ENCODE data around the gene FOXN3.
"Not testable (repeated sequence)": the region's sequence is repeated elsewhere in the genome, so short reads cannot be mapped to it uniquely, and the experiment has no call there.

The FOXN3 gene

DNA sequence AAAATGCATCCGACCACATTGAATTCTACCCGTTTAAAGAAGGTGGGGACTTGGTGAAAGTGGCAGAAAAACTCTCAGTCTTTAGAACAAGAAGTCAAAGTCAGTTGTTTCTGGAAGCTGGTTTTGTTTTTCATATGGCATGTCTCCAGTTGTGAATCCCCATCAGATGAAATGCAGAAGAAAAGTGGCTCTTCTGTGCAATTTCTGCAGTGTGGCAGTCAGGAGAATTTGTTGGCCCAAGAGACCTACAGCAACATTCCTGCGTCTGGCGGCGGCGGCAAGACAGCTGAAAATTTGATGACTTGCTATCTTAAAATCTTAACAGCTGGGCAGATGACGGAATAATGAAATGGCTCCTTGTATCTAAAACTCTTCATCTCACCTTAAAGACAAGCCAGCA is 201.5 kb downstream of the FOXN3 start:
- peak; percentile 54 for DNase-seq

DNA sequence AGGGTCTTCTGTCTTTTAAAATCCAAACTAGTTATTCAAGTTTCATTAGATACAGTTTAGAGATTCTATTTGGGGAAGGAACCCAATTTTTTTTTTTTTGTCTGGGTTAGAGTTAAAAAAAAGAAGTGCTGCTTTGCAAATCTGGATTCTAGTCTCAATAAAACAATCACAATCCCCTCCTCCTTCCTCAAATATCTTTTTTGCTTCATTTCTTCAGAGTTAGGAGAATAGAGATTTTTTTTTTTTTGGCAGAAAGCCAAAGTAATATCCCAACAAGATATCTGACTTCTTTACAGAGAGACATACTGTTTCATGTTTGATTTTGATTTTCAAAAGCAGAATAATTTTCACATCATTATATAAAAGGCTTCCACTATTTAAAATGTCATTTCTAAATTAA is 201.9 kb downstream of the FOXN3 start:
- DNase-seq: no peak

- DNase-seq: peak; percentile 58
Measured at GRCh38 chr14:89214221-89214965, 202.6 kb downstream of the FOXN3 start.

DNA sequence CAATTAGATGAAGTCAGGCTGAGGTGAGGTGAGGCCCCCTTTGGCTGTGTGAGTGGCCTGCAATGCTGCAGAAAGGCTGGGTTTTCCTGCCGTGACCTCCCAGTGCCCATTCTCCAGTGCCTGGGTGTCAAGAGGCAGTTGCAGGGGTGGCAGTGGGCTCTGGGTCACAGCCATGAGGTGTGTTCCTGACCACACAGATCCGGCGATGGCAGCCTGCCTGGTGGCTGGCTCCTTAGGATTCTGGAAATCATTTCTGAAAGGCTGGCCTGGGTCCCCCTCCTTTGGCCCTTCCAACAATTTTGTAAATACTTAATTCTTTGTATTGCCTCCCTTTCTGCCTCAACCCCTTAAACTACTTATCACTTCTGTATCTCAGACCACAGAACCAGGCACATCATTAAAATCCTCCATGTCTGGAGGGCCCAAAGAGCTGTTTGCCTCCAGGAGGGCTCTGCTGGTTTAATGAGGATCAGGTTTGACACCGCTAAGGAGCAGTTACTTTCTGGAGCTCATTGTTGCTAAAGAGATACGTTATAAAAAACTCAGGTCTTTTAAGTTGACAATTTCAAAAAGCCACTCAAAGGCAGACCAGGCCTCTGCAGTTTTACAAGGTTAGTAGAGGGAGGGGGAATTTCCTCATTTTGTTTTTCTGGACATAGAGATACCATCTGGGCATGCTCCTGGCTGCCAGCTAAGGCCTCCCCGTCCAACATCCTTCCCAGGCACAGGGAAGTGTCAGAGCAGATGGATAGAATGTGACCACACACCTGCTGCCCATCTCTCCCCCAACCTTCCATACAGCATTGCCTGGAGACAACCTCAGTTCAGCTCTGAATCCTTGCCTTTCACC is 204.4 kb downstream of the FOXN3 start:
- DNase-seq: no peak

GRCh38 chr14:89209558-89209957 is 207.5 kb downstream of the FOXN3 start:
- DNase-seq: no peak

DNA sequence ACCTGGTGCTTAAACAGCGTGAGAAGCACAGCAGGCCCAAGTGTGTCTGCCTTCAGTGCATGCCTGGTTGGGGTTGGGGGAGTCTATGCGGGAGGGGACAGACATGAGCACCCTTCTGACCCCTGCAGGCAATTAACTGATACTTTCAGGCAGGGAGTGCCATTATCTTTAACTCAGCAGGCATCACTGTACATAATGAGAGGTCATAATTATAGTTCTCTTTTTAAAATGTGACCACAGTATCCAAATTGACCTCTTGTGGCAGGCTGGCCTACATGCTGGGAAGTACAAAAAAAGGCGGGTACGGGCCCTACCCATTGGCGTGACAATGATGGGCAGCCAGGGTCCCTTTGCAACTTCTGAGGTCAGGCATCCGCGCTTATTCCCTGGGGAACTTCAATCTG is 209.1 kb downstream of the FOXN3 start:
- peak; percentile 60 for DNase-seq

- DNase-seq: peak; percentile 84
Measured at GRCh38 chr14:89206389-89207031, 210.5 kb downstream of the FOXN3 start.

GRCh38 chr14:89205137-89205740 is 211.8 kb downstream of the FOXN3 start:
- DNase-seq: no peak

DNA sequence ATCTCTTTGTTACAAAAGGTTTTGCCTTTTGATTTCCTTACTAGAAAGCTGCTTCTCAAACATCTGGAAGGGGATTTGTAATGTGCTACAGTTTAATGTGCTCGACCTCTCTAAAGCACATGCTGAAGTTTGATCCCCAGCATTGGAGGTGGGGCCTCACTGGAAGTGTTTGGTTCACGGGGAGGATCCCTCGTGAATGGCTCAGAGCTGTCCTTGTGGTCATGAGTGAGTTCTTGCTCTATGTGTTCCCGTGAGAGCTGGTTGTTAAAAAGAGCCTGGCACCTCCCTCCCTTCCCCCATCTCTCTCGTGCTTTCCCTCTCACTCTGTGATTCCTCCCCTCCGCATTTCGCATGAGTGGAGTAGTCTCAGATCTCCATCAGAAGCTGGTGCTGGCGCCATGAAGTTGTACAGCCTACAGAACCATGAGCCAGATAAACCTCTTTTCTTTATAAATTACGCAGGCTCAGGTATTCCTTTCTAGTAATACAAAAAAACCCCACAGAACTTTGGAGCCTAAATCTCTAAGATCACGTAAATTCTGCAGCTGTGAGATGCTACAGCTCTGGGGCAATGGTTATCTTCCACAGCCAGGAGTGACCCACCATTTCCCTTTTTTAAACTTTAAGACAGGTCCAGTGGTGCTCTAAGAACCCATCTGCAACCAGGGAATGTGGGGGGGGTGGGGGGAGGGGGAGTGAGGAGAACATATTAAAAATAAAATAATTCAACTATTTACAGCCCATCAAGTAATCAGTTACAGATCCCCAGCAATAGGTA is 214.4 kb downstream of the FOXN3 start:
- DNase-seq: no peak

DNA sequence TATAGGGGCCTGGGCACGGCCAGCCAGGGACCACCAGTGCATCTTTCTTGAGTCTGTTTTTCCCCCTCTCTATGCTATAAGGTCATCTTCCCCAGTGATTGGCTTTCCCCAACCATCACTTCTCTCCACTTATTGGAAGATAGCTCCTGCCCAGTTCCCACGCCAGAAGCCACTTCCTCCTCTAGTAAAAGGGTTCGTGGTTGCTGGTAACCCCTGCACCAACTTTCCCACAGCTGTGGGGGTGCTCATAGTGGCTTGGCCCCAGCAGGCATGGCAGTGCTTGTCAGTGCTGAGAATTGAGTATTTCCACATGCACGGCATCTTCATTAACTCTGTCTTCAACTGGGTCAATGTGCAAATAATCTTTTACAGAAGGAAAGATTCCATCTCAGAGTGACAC is 215.4 kb downstream of the FOXN3 start:
- DNase-seq: no peak

GRCh38 chr14:89199357-89199756 is 217.7 kb downstream of the FOXN3 start:
- not testable (repeated sequence) for DNase-seq

GRCh38 chr14:89198544-89199329 is 218.3 kb downstream of the FOXN3 start:
- no peak for DNase-seq

GRCh38 chr14:89197623-89198022 is 219.4 kb downstream of the FOXN3 start:
- DNase-seq: no peak

DNA sequence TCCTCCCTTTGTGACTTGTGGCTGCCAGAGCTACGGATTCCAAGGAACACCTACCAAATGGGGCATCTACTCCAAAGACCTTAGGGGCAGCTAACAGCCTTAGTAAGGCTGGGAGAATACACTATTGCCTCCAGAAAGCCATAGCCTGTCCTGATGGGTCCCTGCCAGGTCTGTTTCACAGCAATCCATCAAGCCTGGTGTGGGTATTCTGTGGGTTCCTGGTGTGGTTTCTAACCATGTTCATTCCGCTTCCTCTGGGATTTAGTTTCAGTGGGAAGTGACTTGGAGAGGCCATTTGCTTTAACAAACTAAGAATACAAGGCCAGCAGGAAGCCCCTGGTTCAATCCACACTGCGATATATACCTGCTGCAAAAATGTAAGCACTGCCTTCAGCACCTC is 220.5 kb downstream of the FOXN3 start:
- peak; percentile 55 for DNase-seq

DNA sequence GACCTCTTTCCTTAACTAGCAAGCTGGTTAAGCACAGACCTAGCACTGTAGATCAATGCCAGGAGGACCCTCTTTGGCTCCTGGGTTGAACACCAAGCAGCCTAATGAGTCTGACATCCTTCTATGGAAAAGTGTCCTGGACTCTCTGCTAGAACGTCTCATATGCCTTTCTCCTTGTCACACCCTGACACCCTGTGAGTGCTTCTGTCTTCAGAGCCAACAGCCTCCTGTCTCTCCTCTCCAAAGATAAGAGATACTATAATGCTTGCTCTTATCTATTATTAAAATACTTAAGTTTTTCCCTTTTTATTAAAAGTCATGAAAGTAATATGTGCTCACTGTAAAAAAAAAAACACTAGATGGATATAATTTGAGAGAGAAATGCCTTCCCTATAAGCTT is 222.7 kb downstream of the FOXN3 start:
- no peak for DNase-seq

DNA sequence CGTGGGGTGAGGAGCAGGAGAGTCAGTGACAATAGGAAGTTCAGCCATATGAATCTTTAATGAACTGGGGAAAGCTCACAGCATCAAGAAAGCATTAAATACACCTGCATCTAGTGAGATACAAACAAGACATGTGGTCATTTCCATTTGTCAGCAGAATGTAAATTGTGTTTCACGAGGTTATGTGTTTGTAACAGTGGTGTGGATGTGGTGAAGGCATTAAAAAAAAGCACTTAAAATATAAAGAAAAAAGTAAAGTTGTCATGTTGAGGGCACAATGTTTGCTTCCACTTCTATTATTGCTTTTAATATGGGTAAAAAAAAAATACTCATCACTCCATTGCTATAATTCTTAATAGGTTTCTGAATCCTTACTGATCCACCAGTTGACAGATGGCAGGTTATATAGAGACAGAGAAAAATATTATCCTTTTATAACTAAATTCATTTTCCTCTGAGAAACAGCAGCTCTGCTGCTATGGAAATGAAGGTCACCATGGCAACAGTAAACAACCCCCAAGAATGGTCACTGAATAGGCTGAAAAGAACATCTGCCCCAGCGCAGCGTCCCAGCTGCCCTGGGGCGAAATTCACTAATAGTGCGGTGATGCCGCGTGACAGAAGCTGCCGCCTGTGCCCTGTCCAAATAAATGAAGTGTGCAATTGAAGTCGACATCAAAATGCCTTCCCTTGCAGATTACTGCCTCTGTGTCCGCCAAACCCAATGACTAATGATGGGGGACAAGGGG is 226.1 kb downstream of the FOXN3 start:
- no peak for DNase-seq

GRCh38 chr14:89188492-89188891 is 228.5 kb downstream of the FOXN3 start:
- no peak for DNase-seq

GRCh38 chr14:89187501-89187900 is 229.5 kb downstream of the FOXN3 start:
- DNase-seq: no peak

GRCh38 chr14:89186856-89187376 is 230.1 kb downstream of the FOXN3 start:
- no peak for DNase-seq

Measured in femur (tissue), 1 donor.